HUES6 (cell line): ENCODE data around the gene KRTAP12-2.
A peak's percentile ranks its signal among the peaks of the same experiment; 100 is the strongest.
"Not testable (repeated sequence)": the region's sequence is repeated elsewhere in the genome, so short reads cannot be mapped to it uniquely, and the experiment has no call there.

Source experiments
- H3K27ac ChIP-seq: 2 replicates; pipeline ENCODE4 v1.7.0; 2013; ENCODE audit warnings: low read depth, mild to moderate bottlenecking, low read length, inconsistent platforms
- H3K27me3 ChIP-seq: 2 replicates; pipeline ENCODE4 v1.6.1; 2013; ENCODE audit warnings: low read length; ENCODE audit not compliant: control insufficient read depth, insufficient read depth
- H3K36me3 ChIP-seq: 2 replicates; pipeline ENCODE4 v1.6.1; 2013; ENCODE audit warnings: low read length; ENCODE audit not compliant: control insufficient read depth, insufficient read depth
- H3K4me1 ChIP-seq: 2 replicates; pipeline ENCODE4 v1.6.1; 2013; ENCODE audit warnings: low read length; ENCODE audit not compliant: control insufficient read depth, insufficient read depth
- H3K4me3 ChIP-seq: 2 replicates; pipeline ENCODE4 v1.5.1; 2013; ENCODE audit warnings: low read depth, low read length
- H3K9ac ChIP-seq: one replicate; pipeline ENCODE4 v1.6.1; 2013; ENCODE audit warnings: mild to moderate bottlenecking, low read length
- H3K9me3 ChIP-seq: 2 replicates; pipeline ENCODE4 v1.6.1; 2013; ENCODE audit warnings: low read depth, low read length; ENCODE audit not compliant: control insufficient read depth, insufficient read depth

Gene KRTAP12-2

GRCh38 chr21:44701023-44701400, 34.3 kb upstream of the KRTAP12-2 start:
- Histone ChIP-seq H3K4me1 (peaks cover 71% of the 10 kb centered on the region), H3K9ac (no peak overlapping the region), H3K9me3 (no peaks in the 10 kb centered on the region), H3K27ac (no peak overlapping the region), H3K36me3 (no peaks in the 10 kb centered on the region), H3K4me3 (no peak overlapping the region), H3K27me3 (peaks cover 17% of the 10 kb centered on the region)

GRCh38 chr21:44700101-44701022, 33.6 kb upstream of the KRTAP12-2 start:
- H3K36me3 ChIP-seq, result no peaks in the 10 kb centered on the region
- no peak overlapping the region for H3K4me3 ChIP-seq
- peaks cover 14% of the 10 kb centered on the region; the same call in 1 of the 2 replicates for H3K27me3 ChIP-seq
- no peaks in the 10 kb centered on the region for H3K9me3 ChIP-seq
- no peak overlapping the region for H3K27ac ChIP-seq
- no peak overlapping the region for H3K9ac ChIP-seq
- H3K4me1 ChIP-seq, result peaks cover 76% of the 10 kb centered on the region

GRCh38 chr21:44699502-44700001, 32.8 kb upstream of the KRTAP12-2 start:
- Histone ChIP-seq H3K4me3 (no peak overlapping the region), H3K4me1 (peaks cover 79% of the 10 kb centered on the region), H3K9ac (no peak overlapping the region), H3K9me3 (no peaks in the 10 kb centered on the region), H3K27ac (no peak overlapping the region), H3K27me3 (peaks cover 11% of the 10 kb centered on the region; the same call in 1 of the 2 replicates), H3K36me3 (no peaks in the 10 kb centered on the region)

GRCh38 chr21:44697811-44698734, 31.3 kb upstream of the KRTAP12-2 start:
- Histone ChIP-seq H3K9ac (peak overlapping the region; percentile 25), H3K27ac (peak overlapping the region; percentile 29; the same call in 1 of the 2 replicates), H3K9me3 (peaks cover 7% of the 10 kb centered on the region; the same call in 1 of the 2 replicates), H3K4me1 (peaks cover 64% of the 10 kb centered on the region), H3K36me3 (no peaks in the 10 kb centered on the region), H3K4me3 (peak overlapping the region; percentile 32; the same call in 1 of the 2 replicates), H3K27me3 (no peaks in the 10 kb centered on the region; the same call in 1 of the 2 replicates)

- H3K9me3 ChIP-seq, result peaks cover 13% of the 10 kb centered on the region; the same call in 1 of the 2 replicates
- H3K27ac ChIP-seq, H3K36me3 ChIP-seq, H3K27me3 ChIP-seq: not testable (repeated sequence)
- peak within 1 kb of the TSS; percentile 43 for H3K4me3 ChIP-seq
- peak within 1 kb of the TSS; percentile 25 for H3K9ac ChIP-seq
- H3K4me1 ChIP-seq, result peaks cover 56% of the 10 kb centered on the region
Observed at GRCh38 chr21:44697172-44697810, 30.6 kb upstream of the KRTAP12-2 start, which contains the start of gene KRTAP10-12. TSS of gene KRTAP10-12 (plus strand) at chr21:44697172. CDS start at chr21:44697202, 30 bp downstream.

GRCh38 chr21:44696572-44696971, 29.8 kb upstream of the KRTAP12-2 start:
- Histone ChIP-seq H3K4me1 (peaks cover 49% of the 10 kb centered on the region), H3K9me3 (peaks cover 13% of the 10 kb centered on the region; the same call in 1 of the 2 replicates), H3K27me3 (no peaks in the 10 kb centered on the region), H3K27ac (no peak overlapping the region), H3K36me3 (no peaks in the 10 kb centered on the region), H3K9ac (no peak overlapping the region), H3K4me3 (peak overlapping the region; percentile 43)

- Histone ChIP-seq H3K4me3 (no peak overlapping the region), H3K27me3 (no peaks in the 10 kb centered on the region), H3K9me3 (peaks cover 13% of the 10 kb centered on the region; the same call in 1 of the 2 replicates), H3K9ac (no peak overlapping the region), H3K4me1 (peaks cover 44% of the 10 kb centered on the region), H3K27ac (no peak overlapping the region), H3K36me3 (no peaks in the 10 kb centered on the region)
Observed at GRCh38 chr21:44695641-44696040, 28.9 kb upstream of the KRTAP12-2 start.

GRCh38 chr21:44695184-44695583, 28.5 kb upstream of the KRTAP12-2 start:
- Histone ChIP-seq H3K27me3 (no peaks in the 10 kb centered on the region), H3K36me3 (no peaks in the 10 kb centered on the region), H3K27ac (no peak overlapping the region), H3K9me3 (peaks cover 13% of the 10 kb centered on the region; the same call in 1 of the 2 replicates), H3K4me3 (no peak overlapping the region), H3K4me1 (peaks cover 42% of the 10 kb centered on the region), H3K9ac (no peak overlapping the region)

GRCh38 chr21:44694776-44695175, 28.0 kb upstream of the KRTAP12-2 start:
- Histone ChIP-seq H3K9me3 (peaks cover 13% of the 10 kb centered on the region; the same call in 1 of the 2 replicates), H3K4me1 (peaks cover 38% of the 10 kb centered on the region), H3K36me3 (no peaks in the 10 kb centered on the region), H3K9ac (no peak overlapping the region), H3K27me3 (no peaks in the 10 kb centered on the region), H3K4me3 (no peak overlapping the region), H3K27ac (no peak overlapping the region)

- Histone ChIP-seq H3K4me1 (peaks cover 25% of the 10 kb centered on the region), H3K9ac (no peak overlapping the region), H3K27me3 (no peaks in the 10 kb centered on the region), H3K27ac (no peak overlapping the region), H3K4me3 (no peak overlapping the region), H3K36me3 (no peaks in the 10 kb centered on the region), H3K9me3 (peaks cover 13% of the 10 kb centered on the region; the same call in 1 of the 2 replicates)
Observed at GRCh38 chr21:44692798-44693512, 26.2 kb upstream of the KRTAP12-2 start.
